Measurements from ENCODE around the gene TEX26. TPM values are rescaled to one million over a fixed set of nuclear protein-coding genes. Genes with fewer than 3 reads are reported as not detected.

The TEX26 gene
- total RNA-seq, 5 donors from 2014 or later (not counting 1 experiment from before 2014, with no cell fraction given) = not detected

DNA sequence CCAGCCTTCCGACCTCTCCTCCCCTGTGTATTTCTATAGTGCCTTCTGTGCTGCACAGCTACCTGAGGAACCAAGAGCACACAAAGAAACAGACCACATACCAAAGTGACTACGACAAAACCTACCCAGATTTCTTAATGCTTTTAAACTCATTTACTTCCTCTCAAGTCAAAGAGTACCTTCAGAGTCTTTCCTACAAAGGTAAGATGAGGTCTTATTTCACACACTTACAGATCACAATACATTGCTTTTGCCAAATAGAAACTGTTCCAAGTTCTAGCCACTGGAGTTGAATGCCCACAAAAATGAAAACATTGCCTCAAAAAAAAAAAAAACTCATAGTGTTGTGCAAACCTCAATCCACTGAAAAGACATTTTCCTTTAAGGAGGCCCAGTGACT is 36.4 kb downstream of the TEX26 start:
- no peak overlapping the region for H3K27ac Mint-ChIP-seq
- 67% methylated on average over 1 of the region's 2 CpGs for WGBS (ENCODE audit: insufficient coverage)
- no peak overlapping the region for H3K4me3 Mint-ChIP-seq
- no peaks in the 10 kb centered on the region for H3K36me3 ChIP-seq (ENCODE audit: control insufficient read depth in 2 of 2, extremely low read depth in 1 of 2, insufficient read depth in 1 of 2, low read length in 1 of 2)
- no peaks in the 10 kb centered on the region for H3K4me1 Mint-ChIP-seq
- no peaks in the 10 kb centered on the region for H3K36me3 Mint-ChIP-seq
- ChIA-PET CTCF (no interaction called here), POLR2A (no interaction called here)
- H3K9me3 ChIP-seq = no peaks in the 10 kb centered on the region
- H3K9me3 Mint-ChIP-seq = no peaks in the 10 kb centered on the region
- DNase-seq = no peak
- H3K4me3 ChIP-seq (ENCODE audit: control insufficient read depth in 1 of 2, extremely low read depth in 1 of 2, low read length in 1 of 2) = no peak overlapping the region
- peaks cover 0 to 14% of the 10 kb centered on the region in 2 experiments for H3K27me3 ChIP-seq (replicated peaks in 1 of 2; ENCODE audit: control insufficient read depth in 2 of 2, extremely low read depth in 1 of 2, insufficient read depth in 2 of 2, low read length in 1 of 2)
- no peaks in the 10 kb centered on the region for H3K4me1 ChIP-seq (ENCODE audit: control insufficient read depth in 1 of 2, extremely low read depth in 1 of 2, insufficient read depth in 2 of 2, low read length in 2 of 2)
- ATAC-seq (replicated peaks in 1 of 4) = no peak
- H3K27me3 Mint-ChIP-seq = peaks cover 34 to 37% of the 10 kb centered on the region in 2 donors
- H3K27ac ChIP-seq (ENCODE audit: low read length) = no peak overlapping the region

DNA sequence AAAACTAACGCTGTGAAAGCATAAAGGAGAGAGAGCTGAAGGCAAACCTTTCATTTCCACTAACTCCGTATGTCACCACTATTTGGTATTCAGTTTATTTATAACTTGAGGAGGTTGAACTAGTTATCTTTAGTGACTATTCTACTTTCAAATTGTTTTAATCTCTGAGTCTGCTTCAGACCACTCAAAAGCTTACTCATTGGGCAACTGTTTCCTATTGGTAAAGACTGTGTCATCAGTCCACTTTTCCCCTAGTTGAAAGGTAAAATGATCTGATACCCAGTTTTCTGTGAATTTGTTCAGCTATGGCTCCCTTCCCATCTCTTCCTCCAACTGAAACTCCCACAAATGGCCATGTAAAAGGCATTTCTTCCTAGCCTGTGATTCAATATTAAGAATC is 39.1 kb downstream of the TEX26 start:
- CTCF ChIA-PET = no interaction called here

DNA sequence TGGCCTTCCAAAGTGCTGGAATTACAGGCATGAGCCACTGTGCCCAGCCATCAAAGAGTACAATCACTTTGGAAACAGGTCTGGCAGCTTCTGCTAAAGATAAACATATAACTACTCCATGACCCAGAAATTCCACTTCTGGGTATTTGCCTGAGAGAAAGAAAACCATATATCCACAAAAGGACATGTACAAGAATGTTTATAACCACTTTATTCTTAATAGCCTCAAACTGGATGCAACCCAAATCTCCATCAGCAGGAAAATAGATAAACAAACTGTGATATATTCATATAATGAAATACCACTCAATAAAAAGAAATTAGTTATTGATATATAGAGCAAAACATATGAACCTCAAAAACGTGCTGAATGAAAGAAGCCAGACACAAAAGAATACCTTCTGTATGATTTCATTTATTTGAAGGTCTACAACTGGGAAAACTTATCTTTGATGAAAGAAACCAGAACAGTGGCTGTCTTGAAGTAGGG is 40.5 kb downstream of the TEX26 start:
- no CpG with 5 or more reads among the region's 1 CpG for WGBS (ENCODE audit: insufficient coverage)
- Mint-ChIP-seq H3K27me3 (peaks cover 21 to 35% of the 10 kb centered on the region in 2 donors), H3K36me3 (no peaks in the 10 kb centered on the region), H3K9me3 (no peaks in the 10 kb centered on the region), H3K4me1 (no peaks in the 10 kb centered on the region), H3K4me3 (no peak overlapping the region), H3K27ac (no peak overlapping the region)
- Histone ChIP-seq H3K9me3 (no peaks in the 10 kb centered on the region), H3K4me3 (ENCODE audit: control insufficient read depth in 1 of 2, extremely low read depth in 1 of 2, low read length in 1 of 2) (no peak overlapping the region), H3K27ac (ENCODE audit: low read length) (no peak overlapping the region), H3K27me3 (replicated peaks in 1 of 2; ENCODE audit: control insufficient read depth in 2 of 2, extremely low read depth in 1 of 2, insufficient read depth in 2 of 2, low read length in 1 of 2) (peaks cover 0 to 6% of the 10 kb centered on the region in 2 experiments), H3K4me1 (ENCODE audit: control insufficient read depth in 1 of 2, extremely low read depth in 1 of 2, insufficient read depth in 2 of 2, low read length in 2 of 2) (no peaks in the 10 kb centered on the region), H3K36me3 (ENCODE audit: control insufficient read depth in 2 of 2, extremely low read depth in 1 of 2, insufficient read depth in 1 of 2, low read length in 1 of 2) (no peaks in the 10 kb centered on the region)
- ChIA-PET CTCF (no interaction called here), POLR2A (no interaction called here)
- DNase-seq (no peak), ATAC-seq (replicated peaks in 1 of 4) (no peak)

More for the DNA sequence above, 39.1 kb downstream of the TEX26 start:
- H3K27ac ChIP-seq (ENCODE audit: low read length) = no peak overlapping the region
- H3K4me3 Mint-ChIP-seq = no peak overlapping the region
- no peaks in the 10 kb centered on the region for H3K4me1 ChIP-seq (ENCODE audit: control insufficient read depth in 1 of 2, extremely low read depth in 1 of 2, insufficient read depth in 2 of 2, low read length in 2 of 2)
- H3K36me3 ChIP-seq (ENCODE audit: control insufficient read depth in 2 of 2, extremely low read depth in 1 of 2, insufficient read depth in 1 of 2, low read length in 1 of 2) = no peaks in the 10 kb centered on the region
- H3K4me3 ChIP-seq (ENCODE audit: control insufficient read depth in 1 of 2, extremely low read depth in 1 of 2, low read length in 1 of 2) = no peak overlapping the region
- H3K27me3 Mint-ChIP-seq = peaks cover 30 to 37% of the 10 kb centered on the region in 2 donors
- no peaks in the 10 kb centered on the region for H3K4me1 Mint-ChIP-seq
- POLR2A ChIA-PET = no interaction called here
- WGBS (ENCODE audit: insufficient coverage) = no CpG with 5 or more reads among the region's 2 CpGs
- H3K27me3 ChIP-seq (replicated peaks in 1 of 2; ENCODE audit: control insufficient read depth in 2 of 2, extremely low read depth in 1 of 2, insufficient read depth in 2 of 2, low read length in 1 of 2) = peaks cover 0 to 8% of the 10 kb centered on the region in 2 experiments
- DNase-seq = no peak
- H3K9me3 ChIP-seq = no peaks in the 10 kb centered on the region
- no peaks in the 10 kb centered on the region for H3K36me3 Mint-ChIP-seq
- H3K9me3 Mint-ChIP-seq = no peaks in the 10 kb centered on the region
- no peak for ATAC-seq (replicated peaks in 1 of 4)
- H3K27ac Mint-ChIP-seq = no peak overlapping the region

DNA sequence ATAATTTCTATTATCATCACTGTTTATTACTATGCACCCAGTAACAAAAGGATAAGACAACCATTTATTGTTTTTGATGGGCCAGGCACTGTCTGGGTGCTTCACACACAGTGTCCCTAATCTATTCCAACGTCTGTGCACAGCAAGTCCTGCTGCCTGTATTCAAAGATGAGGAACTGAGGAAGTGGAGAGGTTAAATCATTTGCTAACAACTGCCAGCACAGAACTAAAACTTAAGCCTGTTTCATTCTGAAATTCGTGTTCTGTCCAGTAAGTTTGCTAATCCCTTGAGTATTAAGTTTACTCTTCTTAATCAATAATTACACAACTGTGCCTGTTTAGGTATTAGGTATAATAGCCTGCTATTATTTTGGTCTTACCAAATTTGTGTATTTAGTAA is 41.9 kb downstream of the TEX26 start:
- H3K27me3 Mint-ChIP-seq = peaks cover 19 to 31% of the 10 kb centered on the region in 2 donors
- Histone ChIP-seq H3K9me3 (no peaks in the 10 kb centered on the region), H3K4me3 (ENCODE audit: control insufficient read depth in 1 of 2, extremely low read depth in 1 of 2, low read length in 1 of 2) (no peak overlapping the region), H3K36me3 (ENCODE audit: control insufficient read depth in 2 of 2, extremely low read depth in 1 of 2, insufficient read depth in 1 of 2, low read length in 1 of 2) (no peaks in the 10 kb centered on the region), H3K27ac (ENCODE audit: low read length) (no peak overlapping the region), H3K27me3 (replicated peaks in 1 of 2; ENCODE audit: control insufficient read depth in 2 of 2, extremely low read depth in 1 of 2, insufficient read depth in 2 of 2, low read length in 1 of 2) (peaks cover 0 to 13% of the 10 kb centered on the region in 2 experiments), H3K4me1 (ENCODE audit: control insufficient read depth in 1 of 2, extremely low read depth in 1 of 2, insufficient read depth in 2 of 2, low read length in 2 of 2) (no peaks in the 10 kb centered on the region)
- no peaks in the 10 kb centered on the region for H3K4me1 Mint-ChIP-seq
- no peak for ATAC-seq (replicated peaks in 1 of 4)
- no peak overlapping the region for H3K27ac Mint-ChIP-seq
- ChIA-PET POLR2A (no interaction called here), CTCF (no interaction called here)
- no peak for DNase-seq
- H3K9me3 Mint-ChIP-seq = no peaks in the 10 kb centered on the region
- H3K4me3 Mint-ChIP-seq = no peak overlapping the region
- no peaks in the 10 kb centered on the region for H3K36me3 Mint-ChIP-seq
- WGBS (ENCODE audit: insufficient coverage) = no CpG with 5 or more reads among the region's 2 CpGs

DNA sequence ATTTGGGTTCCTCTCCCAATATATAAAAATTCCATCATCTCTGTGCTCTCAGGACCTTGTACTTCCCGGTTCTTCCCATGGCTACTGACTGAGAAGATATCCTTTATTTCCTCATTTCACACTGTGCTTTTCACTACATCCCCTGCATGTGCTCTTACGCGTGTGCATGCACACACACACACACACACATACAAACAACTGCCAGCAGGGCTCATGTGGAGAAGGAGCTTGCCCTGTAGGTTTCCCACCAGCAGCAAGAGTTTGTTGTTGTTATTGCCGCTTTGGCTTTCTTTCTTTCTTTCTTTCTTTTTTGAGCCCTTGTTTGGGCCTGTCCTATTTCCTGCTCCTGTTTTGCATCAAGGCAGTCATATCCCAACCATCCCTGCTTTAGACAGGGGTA is 43.6 kb downstream of the TEX26 start:
- ChIA-PET CTCF (interaction anchor here in 1 of 2 donors (0.9 kb wide), 1 partner anchor 17 kb away, joined by 4 read pairs; no protein-coding TSS in a partner anchor), POLR2A (no interaction called here)
- 100% methylated on average over 1 of the region's 4 CpGs for WGBS (ENCODE audit: insufficient coverage)
- no peaks in the 10 kb centered on the region for H3K36me3 Mint-ChIP-seq
- ATAC-seq (replicated peaks in 1 of 4) = no peak
- H3K9me3 Mint-ChIP-seq = no peaks in the 10 kb centered on the region
- Histone ChIP-seq H3K27me3 (replicated peaks in 1 of 2; ENCODE audit: control insufficient read depth in 2 of 2, extremely low read depth in 1 of 2, insufficient read depth in 2 of 2, low read length in 1 of 2) (peaks cover 0 to 13% of the 10 kb centered on the region in 2 experiments), H3K4me1 (ENCODE audit: control insufficient read depth in 1 of 2, extremely low read depth in 1 of 2, insufficient read depth in 2 of 2, low read length in 2 of 2) (no peaks in the 10 kb centered on the region), H3K36me3 (ENCODE audit: control insufficient read depth in 2 of 2, extremely low read depth in 1 of 2, insufficient read depth in 1 of 2, low read length in 1 of 2) (no peaks in the 10 kb centered on the region), H3K27ac (ENCODE audit: low read length) (no peak overlapping the region), H3K9me3 (no peaks in the 10 kb centered on the region), H3K4me3 (ENCODE audit: control insufficient read depth in 1 of 2, extremely low read depth in 1 of 2, low read length in 1 of 2) (no peak overlapping the region)
- H3K4me1 Mint-ChIP-seq = no peaks in the 10 kb centered on the region
- H3K27me3 Mint-ChIP-seq = peaks cover 13 to 20% of the 10 kb centered on the region in 2 donors
- no peak overlapping the region for H3K27ac Mint-ChIP-seq
- DNase-seq = no peak
- H3K4me3 Mint-ChIP-seq = no peak overlapping the region

DNA sequence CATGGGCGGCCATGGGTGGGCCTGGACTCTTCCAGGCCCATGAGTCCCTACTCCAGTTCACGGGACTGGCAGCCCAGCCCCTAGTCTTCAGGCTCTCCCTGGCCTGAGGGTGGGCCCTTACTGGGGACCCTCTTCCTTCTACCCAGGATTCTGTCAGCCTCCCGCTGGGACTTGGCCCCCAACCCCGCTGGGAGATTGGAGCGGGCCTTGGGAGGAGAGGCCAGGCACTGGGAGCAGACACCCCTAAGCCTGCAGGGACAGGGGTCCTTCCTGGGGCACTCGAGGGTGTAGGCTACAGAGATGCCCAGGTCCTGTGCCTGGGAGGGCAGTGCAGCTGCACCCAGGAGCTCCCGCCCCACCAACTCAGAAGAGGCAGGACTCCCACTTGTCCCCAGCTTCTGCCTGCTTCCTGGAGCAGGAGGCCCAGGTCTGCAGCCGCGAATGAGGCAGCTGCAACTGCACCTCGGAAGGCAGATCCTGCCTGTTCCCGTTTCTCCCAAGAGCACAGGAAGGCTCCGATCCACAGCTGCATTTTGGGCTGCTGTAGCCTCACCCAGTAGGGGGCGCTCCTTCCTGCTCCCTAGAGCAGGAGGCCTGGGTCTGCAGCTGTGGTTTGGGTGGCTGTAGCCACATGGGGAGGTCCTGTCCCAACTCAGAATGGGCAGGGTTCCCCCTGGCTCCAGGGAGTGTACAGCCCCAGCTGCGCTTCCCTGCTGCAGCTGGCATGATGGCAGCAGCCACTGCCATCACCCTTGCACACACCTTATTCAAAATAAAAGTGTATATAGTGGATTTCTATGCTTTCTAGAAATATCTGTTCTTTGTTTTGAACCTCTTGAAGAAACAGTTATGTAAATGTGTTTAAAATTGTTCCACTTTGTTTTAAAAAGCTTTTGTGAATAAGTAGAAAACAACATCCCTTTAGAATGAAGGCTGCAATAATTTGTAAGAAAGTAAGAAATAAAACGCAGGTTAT is 46.8 kb downstream of the TEX26 start:
- no peak overlapping the region for H3K4me3 Mint-ChIP-seq
- Histone ChIP-seq H3K27me3 (replicated peaks in 1 of 2; ENCODE audit: control insufficient read depth in 2 of 2, extremely low read depth in 1 of 2, insufficient read depth in 2 of 2, low read length in 1 of 2) (peaks cover 0 to 9% of the 10 kb centered on the region in 2 experiments), H3K36me3 (ENCODE audit: control insufficient read depth in 2 of 2, extremely low read depth in 1 of 2, insufficient read depth in 1 of 2, low read length in 1 of 2) (no peaks in the 10 kb centered on the region), H3K4me1 (ENCODE audit: control insufficient read depth in 1 of 2, extremely low read depth in 1 of 2, insufficient read depth in 2 of 2, low read length in 2 of 2) (no peaks in the 10 kb centered on the region), H3K27ac (ENCODE audit: low read length) (no peak overlapping the region), H3K4me3 (ENCODE audit: control insufficient read depth in 1 of 2, extremely low read depth in 1 of 2, low read length in 1 of 2) (no peak overlapping the region), H3K9me3 (no peaks in the 10 kb centered on the region)
- DNase-seq (peak in 18 of 35 experiments; percentile 1 to 51 (median 12)), ATAC-seq (replicated peaks in 1 of 4) (no peak)
- 50% methylated on average over 11 of the region's 15 CpGs for WGBS (ENCODE audit: insufficient coverage)
- POLR2A ChIA-PET = no interaction called here
- no peaks in the 10 kb centered on the region for H3K9me3 Mint-ChIP-seq
- peaks cover 4 to 17% of the 10 kb centered on the region in 2 donors for H3K27me3 Mint-ChIP-seq
- CTCF ChIA-PET = interaction anchor here (0.6 to 1.8 kb wide), 2 partner anchors 50 to 65 kb away, joined by 4 to 9 read pairs; no protein-coding TSS in a partner anchor
- H3K27ac Mint-ChIP-seq = no peak overlapping the region
- no peaks in the 10 kb centered on the region for H3K4me1 Mint-ChIP-seq
- no peaks in the 10 kb centered on the region for H3K36me3 Mint-ChIP-seq

Measured in T-cell (primary cell).